Measurements from ENCODE around the gene BTBD2.

Gene BTBD2

GRCh38 chr19:2015608-2015950 is at the start of gene BTBD2:
Gene BTBD2 (minus strand): TSS chr19:2015714. CDS start chr19:2015703, 11 bp downstream.
- no peak for DNase-seq (ENCODE audit: low spot score)

- DNase-seq (ENCODE audit: low spot score), result no peak
Observed at GRCh38 chr19:2064788-2065524, 49.4 kb upstream of the BTBD2 start.

GRCh38 chr19:2064395-2064787 is 48.9 kb upstream of the BTBD2 start:
- no peak for DNase-seq (ENCODE audit: low spot score)

- no peak for DNase-seq (ENCODE audit: low spot score)
Observed at GRCh38 chr19:2063824-2064223, 48.3 kb upstream of the BTBD2 start.

- no peak for DNase-seq (ENCODE audit: low spot score)
Observed at GRCh38 chr19:2062770-2063169, 47.3 kb upstream of the BTBD2 start.

DNA sequence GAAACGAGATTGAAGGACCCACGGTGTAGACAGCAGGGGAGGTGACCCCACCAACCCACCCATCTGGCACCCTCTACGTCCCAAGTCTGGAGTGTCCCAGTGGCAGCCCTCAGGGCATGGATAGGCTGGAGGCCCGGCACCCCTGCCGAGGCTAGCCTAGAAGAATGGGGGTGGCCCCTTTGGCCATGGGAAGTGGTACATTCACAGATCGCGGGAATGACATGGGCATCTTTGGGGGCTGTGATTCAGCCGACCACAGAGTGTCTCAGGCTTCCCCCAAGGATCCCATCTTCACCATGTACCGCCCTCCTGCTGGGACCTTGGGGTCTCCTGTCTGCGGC is 46.8 kb upstream of the BTBD2 start:
- DNase-seq (ENCODE audit: low spot score), result no peak

- DNase-seq (ENCODE audit: low spot score), result peak; percentile 96
Observed at GRCh38 chr19:2061495-2062388, 46.2 kb upstream of the BTBD2 start.

GRCh38 chr19:2060884-2061494 is 45.5 kb upstream of the BTBD2 start:
- peak; percentile 61 for DNase-seq (ENCODE audit: low spot score)

DNA sequence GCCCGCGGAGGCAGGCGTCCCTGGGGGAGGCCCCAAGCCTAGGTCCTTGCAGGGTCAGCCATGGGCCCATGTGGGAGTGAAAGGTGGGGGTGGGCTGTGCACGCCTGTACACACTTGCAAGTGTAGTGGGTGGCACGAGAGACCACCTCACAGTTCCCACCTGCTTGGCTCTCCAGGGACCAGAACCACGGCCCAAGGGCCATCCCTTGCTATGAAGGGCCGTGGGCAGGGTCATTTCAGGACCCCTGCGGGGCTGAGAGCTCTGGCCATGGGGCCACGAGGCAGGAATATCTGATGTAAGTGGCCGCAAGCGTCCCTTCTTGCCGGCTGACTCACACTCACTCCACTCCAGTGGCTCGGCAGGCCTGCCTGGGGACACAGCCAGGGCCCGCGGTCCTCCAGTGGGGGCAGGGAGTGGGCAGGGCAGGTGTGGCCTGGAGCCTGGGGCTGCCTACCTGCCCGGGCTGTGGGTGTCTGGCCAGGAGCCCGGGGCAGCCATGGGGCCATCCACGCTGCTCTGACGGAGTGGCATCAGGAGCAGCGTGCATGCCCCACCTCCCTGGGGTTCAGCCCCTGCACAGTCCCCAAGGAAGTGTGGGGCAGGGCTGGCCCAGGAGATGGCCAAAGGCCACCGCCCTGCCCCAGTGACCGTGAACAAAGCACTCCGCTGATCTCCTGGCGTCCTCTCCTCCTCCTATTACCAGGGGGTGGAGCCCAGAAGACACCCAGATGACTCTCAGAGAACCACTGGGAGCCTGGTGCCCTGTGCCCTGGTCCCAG is 44.1 kb upstream of the BTBD2 start:
- peak; percentile 73 for DNase-seq (ENCODE audit: low spot score)

GRCh38 chr19:2058570-2059421 is 43.3 kb upstream of the BTBD2 start:
- DNase-seq (ENCODE audit: low spot score), result no peak

- no peak for DNase-seq (ENCODE audit: low spot score)
Observed at GRCh38 chr19:2057484-2058469, 42.3 kb upstream of the BTBD2 start.

DNA sequence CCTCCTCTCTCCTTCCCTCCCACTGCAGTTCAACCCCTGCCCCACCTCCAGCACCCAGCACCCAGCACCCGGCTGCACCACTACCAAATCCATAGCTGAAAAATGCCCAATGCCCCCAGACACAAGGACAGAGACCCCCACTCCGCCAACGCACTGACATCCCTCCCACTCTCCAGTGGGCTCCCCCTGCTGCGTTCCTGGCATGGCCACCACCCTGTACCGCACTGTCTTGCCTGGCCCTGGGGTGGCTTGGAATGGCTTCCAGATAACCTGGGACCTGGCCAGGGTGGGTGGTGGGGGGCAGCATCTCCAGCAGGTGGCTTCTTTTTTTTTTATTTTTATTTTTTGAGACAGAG is 41.3 kb upstream of the BTBD2 start:
- DNase-seq (ENCODE audit: low spot score), result no peak

DNA sequence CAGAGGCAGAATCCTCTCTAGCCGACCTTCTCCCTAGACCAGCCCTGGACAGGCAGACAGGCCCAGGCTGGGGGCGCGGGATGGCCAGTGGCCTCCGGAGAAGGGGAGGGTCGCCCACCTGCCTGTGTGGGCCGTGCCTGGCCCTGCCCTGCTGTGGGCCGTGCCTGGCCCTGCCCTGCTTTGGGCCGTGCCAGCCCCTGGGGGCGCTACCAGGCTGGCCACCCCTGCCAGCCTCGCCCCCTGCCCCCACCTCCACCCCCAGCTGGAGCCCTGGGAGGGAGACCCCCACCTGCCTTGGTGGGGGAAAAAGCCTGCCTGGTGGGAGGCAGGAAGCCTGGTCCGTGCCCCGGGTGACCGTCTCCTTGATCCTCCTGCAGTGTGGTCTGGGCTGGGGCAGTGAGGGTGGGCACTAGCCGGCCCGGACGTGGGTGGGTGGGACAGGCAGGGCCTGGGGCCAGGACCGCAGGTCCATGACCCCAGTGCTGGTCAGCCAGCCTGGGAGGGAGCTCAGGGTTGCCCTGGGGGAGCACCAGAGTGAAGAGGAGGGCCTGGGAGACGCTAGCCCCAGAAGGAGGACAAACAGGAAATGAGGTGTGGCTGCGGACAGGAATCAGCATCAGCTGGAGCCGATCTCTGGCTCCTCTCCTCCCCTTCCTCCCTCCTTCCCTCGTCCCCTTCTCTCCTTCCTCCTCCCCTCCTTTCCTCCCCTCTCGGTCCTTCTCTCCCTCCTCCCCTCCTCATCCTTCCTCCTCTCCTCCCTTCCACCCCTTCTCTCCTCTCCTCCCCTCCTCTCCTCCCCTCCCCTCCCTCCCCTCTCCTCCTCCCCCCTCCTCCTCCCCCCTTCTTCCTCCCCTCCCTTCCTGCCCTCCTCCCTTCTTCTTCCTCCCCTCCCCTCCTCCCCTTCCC is 40.7 kb upstream of the BTBD2 start:
- DNase-seq (ENCODE audit: low spot score), result no peak

- DNase-seq (ENCODE audit: low spot score), result no peak
Observed at GRCh38 chr19:2054763-2055162, 39.2 kb upstream of the BTBD2 start.

DNA sequence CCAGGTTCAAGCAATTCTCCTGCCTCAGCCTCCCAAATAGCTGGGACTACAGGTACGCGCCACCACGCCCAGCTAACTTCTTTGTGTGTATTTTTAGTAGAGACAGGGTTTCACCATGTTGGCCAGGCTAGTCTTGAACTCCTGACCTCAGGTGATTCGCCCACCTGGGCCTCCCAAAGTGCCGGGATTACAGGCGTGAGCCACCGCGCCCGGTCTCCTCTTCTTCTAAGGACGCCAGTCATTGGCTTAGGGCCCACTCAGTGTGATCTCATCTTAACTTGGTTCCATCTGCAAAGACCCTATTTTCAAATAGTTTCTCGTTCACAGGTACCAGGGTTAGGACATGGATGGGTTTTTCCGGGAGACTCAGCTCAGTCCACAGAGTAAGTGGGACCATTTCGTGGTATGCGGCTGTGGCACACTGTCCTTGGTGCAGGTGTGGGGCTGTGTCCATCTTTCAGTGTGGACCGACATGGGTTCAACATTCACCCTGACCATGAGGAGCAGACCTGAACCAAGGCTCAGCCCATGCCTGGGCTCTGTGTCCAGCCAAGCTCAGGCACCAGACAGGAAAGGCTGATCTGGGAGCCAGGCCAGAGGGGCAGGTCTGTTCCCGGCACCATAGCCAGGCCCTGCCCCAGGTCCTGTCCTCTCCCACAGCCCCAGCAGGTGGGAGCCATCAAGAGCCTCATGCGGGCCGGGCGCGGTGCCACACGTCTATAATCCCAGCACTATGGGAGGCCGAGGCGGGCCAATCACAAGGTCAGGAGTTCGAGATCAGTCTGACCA is 38.3 kb upstream of the BTBD2 start:
- DNase-seq (ENCODE audit: low spot score), result no peak

DNA sequence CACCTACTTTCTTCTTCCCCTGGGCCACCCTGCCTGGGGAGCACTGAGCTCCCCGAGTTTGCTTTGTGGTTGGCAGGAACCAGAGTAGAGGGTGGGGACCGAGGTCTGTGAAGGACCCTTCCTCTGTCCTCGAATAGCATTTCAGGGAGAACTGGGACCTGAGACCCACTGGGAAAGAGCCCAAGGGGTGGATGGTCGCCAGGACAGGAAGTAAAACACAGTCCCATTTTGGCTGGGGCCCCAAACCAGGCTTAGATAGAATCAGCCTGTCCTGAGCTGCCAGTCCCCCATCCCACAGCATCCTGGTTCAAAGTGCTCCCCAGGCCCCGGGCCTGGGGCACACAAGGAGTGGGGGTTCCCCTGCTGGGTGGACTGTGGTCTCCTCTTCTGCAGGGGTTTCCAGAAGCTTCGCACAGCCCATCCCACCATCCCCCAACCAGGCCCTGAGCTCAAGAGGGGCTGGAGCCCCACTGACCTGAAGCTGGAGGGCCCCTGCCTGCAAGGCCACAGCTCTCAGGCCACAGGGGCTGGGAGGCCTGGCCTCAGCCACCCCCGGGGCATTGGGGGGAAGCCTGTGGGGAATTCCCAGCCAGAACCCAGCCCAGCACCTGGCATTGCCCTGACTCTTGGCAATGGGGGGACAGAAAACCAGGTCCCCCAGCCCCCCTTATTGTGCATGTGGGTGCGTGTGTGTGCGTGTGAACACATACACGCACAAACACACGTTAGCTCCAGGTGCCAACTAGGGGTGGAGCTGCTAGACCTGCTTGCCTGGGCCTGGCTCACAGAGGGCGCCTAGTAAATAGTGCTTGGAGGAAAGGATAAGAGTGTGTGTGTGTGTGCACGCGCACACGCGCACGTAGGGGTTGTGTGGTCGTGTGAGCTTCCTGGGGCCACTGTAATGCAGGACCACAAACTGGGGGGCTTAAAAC is 36.5 kb upstream of the BTBD2 start:
- DNase-seq (ENCODE audit: low spot score), result no peak

Measured in HuH-7 (cell line).